Panc1 (cell line): Measurements from ENCODE around the gene FCN3. TPM values are rescaled to one million over a fixed set of nuclear protein-coding genes. Genes with fewer than 3 reads are reported as not detected.
"Not testable (repeated sequence)": the region's sequence is repeated elsewhere in the genome, so short reads cannot be mapped to it uniquely, and the experiment has no call there.

Source experiments
- ATAC-seq: fragments of 200-7000 bp; cut with Tn5 transposase; 2 replicates; pipeline ENCODE4 v1.9.1; 2020; ENCODE audit warnings: mild to moderate bottlenecking, moderate library complexity
- BruUV-seq: library from RNA; stranded (reverse); fragments of 400-500 nt; replicated peaks from 2 replicates; lab custom pipeline; 2021; lab: Mats Ljungman, UMichigan
- CTCF ChIA-PET: fragments of 300-600 bp; sonication (Branson Sonifier 250); formaldehyde crosslinking; loops from one replicate; lab custom pipeline; 2022; ENCODE audit warnings: antibody characterized with exemption; lab: Charles Lee
- POLR2A ChIA-PET: fragments of 300-600 bp; sonication (Branson Sonifier 250); formaldehyde crosslinking; loops from one replicate; lab custom pipeline; 2022; ENCODE audit warnings: antibody characterized with exemption; lab: Charles Lee
- DNase-seq: peaks from one replicate; pipeline ENCODE4 v3.0.0-alpha.2; 2010; ENCODE audit warnings: low read depth, low spot score
- H3K27ac ChIP-seq: 2 replicates; pipeline ENCODE4 v1.5.1; 2011; ENCODE audit warnings: mild to moderate bottlenecking, low read length, inconsistent platforms
- H3K27me3 ChIP-seq: fragments of 200-500 bp; sonication (Bioruptor generic); 2 replicates; pipeline ENCODE4 v1.6.0; 2014; ENCODE audit warnings: low read length, inconsistent platforms; ENCODE audit not compliant: control insufficient read depth, insufficient read depth
- H3K36me3 ChIP-seq: fragments of 200-500 bp; sonication (Bioruptor generic); 2 replicates; pipeline ENCODE4 v1.5.1; 2014; ENCODE audit warnings: inconsistent platforms, mild to moderate bottlenecking, low read length, moderate library complexity; ENCODE audit not compliant: control insufficient read depth, insufficient read depth
- H3K4me1 ChIP-seq: 2 replicates; pipeline ENCODE4 v1.5.1; 2011; ENCODE audit warnings: inconsistent platforms, mild to moderate bottlenecking, low read length, moderate library complexity; ENCODE audit not compliant: control insufficient read depth, insufficient read depth
- H3K4me3 ChIP-seq, 2 experiments: 2 replicates each; pipeline ENCODE4 v1.5.1; 2011 to 2012; ENCODE audit warnings: low read depth in 2 of 2, low read length in 2 of 2, mild to moderate bottlenecking in 2 of 2, inconsistent platforms in 1 of 2, moderate library complexity in 1 of 2
- H3K9me3 ChIP-seq: fragments of 200-500 bp; sonication (Bioruptor generic); 2 replicates; pipeline ENCODE4 v1.5.1; 2014; ENCODE audit warnings: low read depth, mild to moderate bottlenecking, inconsistent platforms, low read length, moderate library complexity; ENCODE audit not compliant: control insufficient read depth, insufficient read depth
- CTCF ChIP-seq: fragments of 450-650 bp; IDR thresholded peaks from 2 replicates; pipeline ENCODE4 v1.5.1; 2017; ENCODE audit warnings: mild to moderate bottlenecking
- POLR2AphosphoS5 ChIP-seq: IDR thresholded peaks from 2 replicates; pipeline ENCODE4 v1.6.1; 2012; ENCODE audit warnings: mild to moderate bottlenecking, low read depth, low read length, moderate library complexity
- REST ChIP-seq, 2 experiments: IDR thresholded peaks; 2 replicates each; pipeline ENCODE4 v1.6.1; 2011 to 2012; ENCODE audit warnings: low read depth in 2 of 2, control low read depth in 1 of 2, low read length in 1 of 2, mild to moderate bottlenecking in 1 of 2, moderate library complexity in 1 of 2; ENCODE audit not compliant: insufficient read depth in 1 of 2
- SIN3A ChIP-seq: IDR thresholded peaks from 2 replicates; pipeline ENCODE4 v1.6.1; 2012; ENCODE audit warnings: low read depth, mild to moderate bottlenecking, low read length, moderate library complexity, borderline replicate concordance; ENCODE audit not compliant: insufficient read depth
- TCF7L2 ChIP-seq: IDR thresholded peaks from 2 replicates; pipeline ENCODE4 v1.6.1; 2011; ENCODE audit warnings: mild to moderate bottlenecking, low read depth, low read length, inconsistent platforms
- in situ Hi-C: cut with HindIII; loops from 2 replicates; pipeline ENCODE4 v1.10.0; 2016; ENCODE audit warnings: low sequenced_read_pairs, low pct_unique_long_range_greater_than_20kb
- intact Hi-C: fragments of 100-400 bp; cut with micrococcal nuclease; formaldehyde crosslinking; loops from one replicate; pipeline ENCODE4 v1.10.0; 2022; ENCODE audit not compliant: unreplicated experiment
- total RNA-seq: library from RNA; stranded (reverse); gene quantifications from one replicate; pipeline ENCODE4 v1.2.1, GENCODE V29; 2021; ENCODE audit not compliant: unreplicated experiment

The FCN3 gene
- total RNA-seq, 1 experiment from 2014 or later: not detected

- no TSS peak for BruUV-seq
- H3K27ac ChIP-seq: no peak overlapping the region
- TF ChIP-seq SIN3A (no peak), CTCF (no peak), TCF7L2 (no peak), REST (IDR thresholded peaks at IDR 0.05; ENCODE audit: insufficient read depth in 1 of 2, low read depth in 2 of 2, low read length in 1 of 2) (no peak), POLR2AphosphoS5 (no peak)
- DNase-seq (no peak), ATAC-seq (no peak)
- POLR2A ChIA-PET: no interaction called here
- H3K27me3 ChIP-seq: no peaks in the 10 kb centered on the region
- intact Hi-C loops (no loop called here), in situ Hi-C loops (no loop called here)
- no peaks in the 10 kb centered on the region for H3K9me3 ChIP-seq
- no peaks in the 10 kb centered on the region for H3K4me1 ChIP-seq
- H3K36me3 ChIP-seq: peaks cover 12% of the 10 kb centered on the region
- H3K4me3 ChIP-seq: no peak overlapping the region
- CTCF ChIA-PET: no interaction called here
These were observed 33.5 kb upstream of the FCN3 start for GRCh38 chr1:27408151-27408550.

- intact Hi-C loops, ATAC-seq, H3K36me3 ChIP-seq, H3K27me3 ChIP-seq, BruUV-seq, CTCF ChIA-PET, H3K9me3 ChIP-seq, H3K27ac ChIP-seq, in situ Hi-C loops, H3K4me1 ChIP-seq, H3K4me3 ChIP-seq, DNase-seq, POLR2A ChIA-PET: not testable (repeated sequence)
These were observed 32.2 kb upstream of the FCN3 start for GRCh38 chr1:27406791-27407190.

- H3K27me3 ChIP-seq: no peaks in the 10 kb centered on the region
- no peaks in the 10 kb centered on the region; the same call in 1 of the 2 replicates for H3K4me1 ChIP-seq
- ChIA-PET POLR2A (no interaction called here), CTCF (no interaction called here)
- TF ChIP-seq SIN3A (no peak), POLR2AphosphoS5 (no peak), TCF7L2 (no peak), REST (IDR thresholded peaks at IDR 0.05; ENCODE audit: insufficient read depth in 1 of 2, low read depth in 2 of 2, low read length in 1 of 2) (no peak), CTCF (no peak)
- H3K27ac ChIP-seq: no peak overlapping the region
- H3K36me3 ChIP-seq: peaks cover 7% of the 10 kb centered on the region; the same call in 1 of the 2 replicates
- H3K4me3 ChIP-seq: no peak overlapping the region
- no peak for DNase-seq
- intact Hi-C loops: no loop called here
- in situ Hi-C loops: no loop called here
- no peaks in the 10 kb centered on the region for H3K9me3 ChIP-seq
- BruUV-seq: no TSS peak
- no peak for ATAC-seq
These were observed 31.7 kb upstream of the FCN3 start for GRCh38 chr1:27406362-27406680.
